Peyer's patch (tissue), 4 donors: ENCODE measurements around the gene FBXO10.

Experiments used
- CTCF ChIP-seq, 6 experiments: fragments of 450-650 bp in 4 of 6; fragments of 200-600 bp in 2 of 6; sonication (generic) in 1 of 6; IDR thresholded peaks; one replicate each; pipeline ENCODE4 v1.5.1; 2017 to 2019; ENCODE audit warnings: antibody characterized with exemption in 6 of 6, mild to moderate bottlenecking in 3 of 6, moderate library complexity in 1 of 6
- POLR2A ChIP-seq, 2 donors: fragments of 450-650 bp; IDR thresholded peaks; one replicate each; pipeline ENCODE4 v1.5.1; 2017; ENCODE audit warnings: antibody characterized with exemption in 2 of 2, mild to moderate bottlenecking in 2 of 2, moderate library complexity in 2 of 2

- TF ChIP-seq CTCF (IDR thresholded peaks at IDR 0.05) (no peak), POLR2A (IDR thresholded peaks at IDR 0.05) (no peak)
Observed at GRCh38 chr9:37538099-37538498, 38.1 kb downstream of the FBXO10 start.
